IMR-90 (cell line): ENCODE measurements around the gene HECW1.

Experiments used
- CEBPB ChIP-seq: IDR thresholded peaks from 2 replicates; pipeline ENCODE4 v1.6.1; 2012; ENCODE audit warnings: low read depth, low read length, improper control_type of control experiment
- CHD1 ChIP-seq: IDR thresholded peaks from 2 replicates; pipeline ENCODE4 v1.6.1; 2012; ENCODE audit warnings: low read depth, low read length, improper control_type of control experiment
- MAFK ChIP-seq: IDR thresholded peaks from 2 replicates; pipeline ENCODE4 v1.6.1; 2012; ENCODE audit warnings: low read depth, low read length, improper control_type of control experiment
- MAZ ChIP-seq: IDR thresholded peaks from 2 replicates; pipeline ENCODE4 v1.6.1; 2012; ENCODE audit warnings: low read depth, mild to moderate bottlenecking, low read length, improper control_type of control experiment, moderate library complexity, borderline replicate concordance
- MXI1 ChIP-seq: IDR thresholded peaks from 2 replicates; pipeline ENCODE4 v1.6.1; 2012; ENCODE audit warnings: low read depth, mild to moderate bottlenecking, low read length, moderate library complexity, borderline replicate concordance
- NFE2L2 ChIP-seq: fragments of 150-350 bp; IDR thresholded peaks from 2 replicates; pipeline ENCODE4 v1.6.1; 2016; ENCODE audit warnings: low read depth, mild to moderate bottlenecking, low read length
- POLR2A ChIP-seq: IDR thresholded peaks from 2 replicates; pipeline ENCODE4 v1.6.1; 2012; ENCODE audit warnings: mild to moderate bottlenecking, low read depth, low read length
- RAD21 ChIP-seq: IDR thresholded peaks from 2 replicates; pipeline ENCODE4 v1.6.1; 2012; ENCODE audit warnings: low read length, improper control_type of control experiment
- RFX5 ChIP-seq: IDR thresholded peaks from 2 replicates; pipeline ENCODE4 v1.8.0; 2012; ENCODE audit warnings: low read depth, mild to moderate bottlenecking, low read length, moderate library complexity
- SMC3 ChIP-seq: fragments of 150-350 bp; IDR thresholded peaks from 2 replicates; pipeline ENCODE4 v1.6.1; 2016; ENCODE audit warnings: low read depth, mild to moderate bottlenecking, antibody characterized with exemption, low read length, moderate library complexity
- TF ChIP-seq, protein P1 (sequence below): conservative IDR thresholded peaks from 2 replicates; pipeline ENCODE4 v1.5.1; 2012; ENCODE audit warnings: mild to moderate bottlenecking, low read depth, low read length, improper control_type of control experiment
- TF ChIP-seq, protein P2 (sequence below): fragments of 150-350 bp; IDR thresholded peaks from 2 replicates; pipeline ENCODE4 v1.6.1; 2017; ENCODE audit warnings: mild to moderate bottlenecking, antibody characterized with exemption, low read length, low read depth
- TF ChIP-seq, protein P3 (sequence below): fragments of 150-350 bp; IDR thresholded peaks from 2 replicates; pipeline ENCODE4 v1.6.1; 2016; ENCODE audit warnings: low read depth, mild to moderate bottlenecking, low read length, moderate library complexity, borderline replicate concordance

DNA sequence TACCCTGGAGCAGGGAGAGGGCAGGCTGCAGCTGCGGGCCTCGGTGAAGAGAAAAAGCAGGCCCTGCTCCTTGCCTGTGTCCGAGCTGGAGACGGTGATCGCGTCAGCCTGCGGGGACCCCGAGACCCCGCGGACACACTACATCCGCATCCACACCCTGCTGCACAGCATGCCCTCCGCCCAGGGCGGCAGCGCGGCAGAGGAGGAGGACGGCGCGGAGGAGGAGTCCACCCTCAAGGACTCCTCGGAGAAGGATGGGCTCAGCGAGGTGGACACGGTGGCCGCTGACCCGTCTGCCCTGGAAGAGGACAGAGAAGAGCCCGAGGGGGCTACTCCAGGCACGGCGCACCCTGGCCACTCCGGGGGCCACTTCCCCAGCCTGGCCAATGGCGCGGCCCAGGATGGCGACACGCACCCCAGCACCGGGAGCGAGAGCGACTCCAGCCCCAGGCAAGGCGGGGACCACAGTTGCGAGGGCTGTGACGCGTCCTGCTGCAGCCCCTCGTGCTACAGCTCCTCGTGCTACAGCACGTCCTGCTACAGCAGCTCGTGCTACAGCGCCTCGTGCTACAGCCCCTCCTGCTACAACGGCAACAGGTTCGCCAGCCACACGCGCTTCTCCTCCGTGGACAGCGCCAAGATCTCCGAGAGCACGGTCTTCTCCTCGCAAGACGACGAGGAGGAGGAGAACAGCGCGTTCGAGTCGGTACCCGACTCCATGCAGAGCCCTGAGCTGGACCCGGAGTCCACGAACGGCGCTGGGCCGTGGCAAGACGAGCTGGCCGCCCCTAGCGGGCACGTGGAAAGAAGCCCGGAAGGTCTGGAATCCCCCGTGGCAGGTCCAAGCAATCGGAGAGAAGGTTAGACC, 332.5 kb downstream of the HECW1 start:
- TF ChIP-seq, protein P1, sequence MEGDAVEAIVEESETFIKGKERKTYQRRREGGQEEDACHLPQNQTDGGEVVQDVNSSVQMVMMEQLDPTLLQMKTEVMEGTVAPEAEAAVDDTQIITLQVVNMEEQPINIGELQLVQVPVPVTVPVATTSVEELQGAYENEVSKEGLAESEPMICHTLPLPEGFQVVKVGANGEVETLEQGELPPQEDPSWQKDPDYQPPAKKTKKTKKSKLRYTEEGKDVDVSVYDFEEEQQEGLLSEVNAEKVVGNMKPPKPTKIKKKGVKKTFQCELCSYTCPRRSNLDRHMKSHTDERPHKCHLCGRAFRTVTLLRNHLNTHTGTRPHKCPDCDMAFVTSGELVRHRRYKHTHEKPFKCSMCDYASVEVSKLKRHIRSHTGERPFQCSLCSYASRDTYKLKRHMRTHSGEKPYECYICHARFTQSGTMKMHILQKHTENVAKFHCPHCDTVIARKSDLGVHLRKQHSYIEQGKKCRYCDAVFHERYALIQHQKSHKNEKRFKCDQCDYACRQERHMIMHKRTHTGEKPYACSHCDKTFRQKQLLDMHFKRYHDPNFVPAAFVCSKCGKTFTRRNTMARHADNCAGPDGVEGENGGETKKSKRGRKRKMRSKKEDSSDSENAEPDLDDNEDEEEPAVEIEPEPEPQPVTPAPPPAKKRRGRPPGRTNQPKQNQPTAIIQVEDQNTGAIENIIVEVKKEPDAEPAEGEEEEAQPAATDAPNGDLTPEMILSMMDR, result no peak
- TF ChIP-seq POLR2A, result no peak
- TF ChIP-seq RAD21, result no peak
- TF ChIP-seq, protein P2, sequence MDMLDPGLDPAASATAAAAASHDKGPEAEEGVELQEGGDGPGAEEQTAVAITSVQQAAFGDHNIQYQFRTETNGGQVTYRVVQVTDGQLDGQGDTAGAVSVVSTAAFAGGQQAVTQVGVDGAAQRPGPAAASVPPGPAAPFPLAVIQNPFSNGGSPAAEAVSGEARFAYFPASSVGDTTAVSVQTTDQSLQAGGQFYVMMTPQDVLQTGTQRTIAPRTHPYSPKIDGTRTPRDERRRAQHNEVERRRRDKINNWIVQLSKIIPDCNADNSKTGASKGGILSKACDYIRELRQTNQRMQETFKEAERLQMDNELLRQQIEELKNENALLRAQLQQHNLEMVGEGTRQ, result no peak
- no peak for TF ChIP-seq CEBPB
- no peak for TF ChIP-seq MXI1
- no peak for TF ChIP-seq CHD1
- TF ChIP-seq SMC3, result no peak
- no peak for TF ChIP-seq NFE2L2
- no peak for TF ChIP-seq MAFK
- TF ChIP-seq, protein P3, sequence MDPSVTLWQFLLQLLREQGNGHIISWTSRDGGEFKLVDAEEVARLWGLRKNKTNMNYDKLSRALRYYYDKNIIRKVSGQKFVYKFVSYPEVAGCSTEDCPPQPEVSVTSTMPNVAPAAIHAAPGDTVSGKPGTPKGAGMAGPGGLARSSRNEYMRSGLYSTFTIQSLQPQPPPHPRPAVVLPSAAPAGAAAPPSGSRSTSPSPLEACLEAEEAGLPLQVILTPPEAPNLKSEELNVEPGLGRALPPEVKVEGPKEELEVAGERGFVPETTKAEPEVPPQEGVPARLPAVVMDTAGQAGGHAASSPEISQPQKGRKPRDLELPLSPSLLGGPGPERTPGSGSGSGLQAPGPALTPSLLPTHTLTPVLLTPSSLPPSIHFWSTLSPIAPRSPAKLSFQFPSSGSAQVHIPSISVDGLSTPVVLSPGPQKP, result no peak
- no peak for TF ChIP-seq RFX5
- TF ChIP-seq MAZ, result no peak
